WTC11 (cell line): ENCODE data around the gene TMEM128. TPM values are rescaled to one million over a fixed set of nuclear protein-coding genes. Genes with fewer than 3 reads are reported as not detected.

Source experiments
- ATAC-seq: fragments of 200-7000 bp; cut with Tn5 transposase; 2 replicates; pipeline ENCODE4 v1.10.0; 2021; ENCODE audit warnings: mild to moderate bottlenecking, moderate library complexity
- CTCF ChIA-PET: fragments of 300-600 bp; sonication (Branson Sonifier 250); formaldehyde crosslinking; loops from one replicate; lab custom pipeline; 2021; ENCODE audit warnings: antibody characterized with exemption; lab: Charles Lee
- POLR2A ChIA-PET: fragments of 350-600 bp; sonication (Branson Sonifier 250); formaldehyde crosslinking; loops from one replicate; lab custom pipeline; 2021; ENCODE audit warnings: antibody characterized with exemption; lab: Charles Lee
- DNase-seq: peaks from one replicate; pipeline ENCODE4 v3.0.0; 2021; ENCODE audit warnings: low spot score
- H3K27ac Mint-ChIP-seq: 2 replicates; pipeline ENCODE4 v1.8.0; 2021; ENCODE audit warnings: mixed read lengths
- H3K27me3 Mint-ChIP-seq: 2 replicates; pipeline ENCODE4 v1.8.0; 2021; ENCODE audit warnings: low read depth, mild to moderate bottlenecking, moderate library complexity, mixed read lengths
- H3K36me3 Mint-ChIP-seq: 2 replicates; pipeline ENCODE4 v1.8.0; 2021; ENCODE audit warnings: mixed read lengths
- H3K4me1 Mint-ChIP-seq: 2 replicates; pipeline ENCODE4 v1.8.0; 2022; ENCODE audit warnings: mixed read lengths
- H3K4me3 Mint-ChIP-seq: 2 replicates; pipeline ENCODE4 v1.8.0; 2021; ENCODE audit warnings: mild to moderate bottlenecking, moderate library complexity, mixed read lengths
- H3K9me3 Mint-ChIP-seq: 2 replicates; pipeline ENCODE4 v1.8.0; 2021; ENCODE audit warnings: mixed read lengths
- AR ChIP-seq: fragments of 250-450 bp; sonication (Bioruptor Pico); IDR thresholded peaks from 2 replicates; pipeline ENCODE4 v1.9.0; 2021; ENCODE audit warnings: mild to moderate bottlenecking
- ARID4B ChIP-seq: sonication (generic); formaldehyde crosslinking; IDR thresholded peaks from 2 replicates; pipeline ENCODE4 v1.8.0; 2023; ENCODE audit warnings: missing genetic modification reagents, mild to moderate bottlenecking, borderline replicate concordance
- ATF6 ChIP-seq: sonication (generic); formaldehyde crosslinking; IDR thresholded peaks from 2 replicates; pipeline ENCODE4 v1.8.1; 2023; ENCODE audit warnings: mild to moderate bottlenecking, missing genetic modification reagents
- CBFB ChIP-seq: sonication (generic); formaldehyde crosslinking; IDR thresholded peaks from 2 replicates; pipeline ENCODE4 v1.8.1; 2022; ENCODE audit warnings: mild to moderate bottlenecking, low read depth, missing genetic modification reagents
- ERG ChIP-seq: fragments of 250-450 bp; sonication (Bioruptor Pico); IDR thresholded peaks from 2 replicates; pipeline ENCODE4 v1.8.0; 2021; ENCODE audit warnings: mild to moderate bottlenecking
- ETV6 ChIP-seq: sonication (generic); formaldehyde crosslinking; IDR thresholded peaks from 2 replicates; pipeline ENCODE4 v1.8.1; 2022; ENCODE audit warnings: mild to moderate bottlenecking, missing genetic modification reagents
- FOXK1 ChIP-seq: sonication (generic); formaldehyde crosslinking; IDR thresholded peaks from 2 replicates; pipeline ENCODE4 v1.8.0; 2022; ENCODE audit warnings: mild to moderate bottlenecking, moderate library complexity, missing genetic modification reagents
- HMGXB4 ChIP-seq: sonication (generic); formaldehyde crosslinking; IDR thresholded peaks from 2 replicates; pipeline ENCODE4 v1.8.1; 2023; ENCODE audit warnings: mild to moderate bottlenecking, moderate library complexity, missing genetic modification reagents
- MLX ChIP-seq: sonication (generic); formaldehyde crosslinking; IDR thresholded peaks from 2 replicates; pipeline ENCODE4 v1.8.1; 2023; ENCODE audit warnings: mild to moderate bottlenecking, missing genetic modification reagents, moderate library complexity
- MXD4 ChIP-seq: fragments of 250-450 bp; sonication (Bioruptor Pico); IDR thresholded peaks from 2 replicates; pipeline ENCODE4 v1.8.0; 2021; ENCODE audit warnings: mild to moderate bottlenecking, moderate library complexity, borderline replicate concordance
- PREB ChIP-seq: sonication (generic); formaldehyde crosslinking; IDR thresholded peaks from 2 replicates; pipeline ENCODE4 v1.8.1; 2022; ENCODE audit warnings: mild to moderate bottlenecking, missing genetic modification reagents, moderate library complexity, borderline replicate concordance
- PRRX2 ChIP-seq: fragments of 250-450 bp; sonication (Bioruptor Pico); IDR thresholded peaks from 2 replicates; pipeline ENCODE4 v1.8.0; 2021; ENCODE audit warnings: mild to moderate bottlenecking
- RELA ChIP-seq: sonication (generic); formaldehyde crosslinking; IDR thresholded peaks from 2 replicates; pipeline ENCODE4 v1.8.1; 2022; ENCODE audit warnings: missing genetic modification reagents, mild to moderate bottlenecking, borderline replicate concordance
- ZNF219 ChIP-seq: sonication (generic); formaldehyde crosslinking; IDR thresholded peaks from 2 replicates; pipeline ENCODE4 v1.8.0; 2023; ENCODE audit warnings: missing genetic modification reagents, mild to moderate bottlenecking, borderline replicate concordance
- ZNF263 ChIP-seq: sonication (generic); formaldehyde crosslinking; IDR thresholded peaks from 2 replicates; pipeline ENCODE4 v1.8.1; 2022; ENCODE audit warnings: low read depth, mild to moderate bottlenecking, moderate library complexity, missing genetic modification reagents
- ZNF416 ChIP-seq: fragments of 250-450 bp; sonication (Bioruptor Pico); IDR thresholded peaks from 2 replicates; pipeline ENCODE4 v1.9.0; 2021; ENCODE audit warnings: mild to moderate bottlenecking, inconsistent platforms
- ZNF425 ChIP-seq: fragments of 250-450 bp; sonication (Bioruptor Pico); conservative IDR thresholded peaks from 2 replicates; pipeline ENCODE4 v1.9.0; 2021; ENCODE audit warnings: mild to moderate bottlenecking
- total RNA-seq: library from RNA; stranded (reverse); gene quantifications from 3 replicates; pipeline ENCODE4 v1.2.3, GENCODE V29; 2021

Gene TMEM128
- total RNA-seq, 1 experiment from 2014 or later, result 21.1 TPM

GRCh38 chr4:4233610-4234009, 14.4 kb downstream of the TMEM128 start:
- TF ChIP-seq AR (CRISPR knock-in tag) (no peak), ZNF263 (CRISPR knock-in tag) (no peak), MXD4 (CRISPR knock-in tag) (no peak)
- DNase-seq, result no peak
- peaks cover 37% of the 10 kb centered on the region for H3K36me3 Mint-ChIP-seq
- no peak overlapping the region for H3K27ac Mint-ChIP-seq
- CTCF ChIA-PET, result no interaction called here
- H3K4me1 Mint-ChIP-seq, result no peaks in the 10 kb centered on the region
- H3K27me3 Mint-ChIP-seq, result peaks cover 44% of the 10 kb centered on the region
- no peak for ATAC-seq
- no peak overlapping the region for H3K4me3 Mint-ChIP-seq
- POLR2A ChIA-PET, result no interaction called here
- peaks cover 27% of the 10 kb centered on the region for H3K9me3 Mint-ChIP-seq

- H3K9me3 Mint-ChIP-seq, result peaks cover 13% of the 10 kb centered on the region
- H3K4me1 Mint-ChIP-seq, result peaks cover 13% of the 10 kb centered on the region
- ChIA-PET CTCF (no interaction called here), POLR2A (no interaction called here)
- no peak overlapping the region for H3K27ac Mint-ChIP-seq
- H3K4me3 Mint-ChIP-seq, result peak overlapping the region; percentile 67
- H3K36me3 Mint-ChIP-seq, result peaks cover 7% of the 10 kb centered on the region
- ATAC-seq (no peak), DNase-seq (no peak)
- peaks cover 88% of the 10 kb centered on the region for H3K27me3 Mint-ChIP-seq
- TF ChIP-seq PREB (CRISPR knock-in tag), result no peak
- TF ChIP-seq ZNF416 (CRISPR knock-in tag), result no peak
- no peak for TF ChIP-seq MLX (CRISPR knock-in tag)
- no peak for TF ChIP-seq ZNF219 (CRISPR knock-in tag)
- TF ChIP-seq ERG (CRISPR knock-in tag), result no peak
- TF ChIP-seq ETV6 (CRISPR knock-in tag), result no peak
- no peak for TF ChIP-seq ZNF263 (CRISPR knock-in tag)
- no peak for TF ChIP-seq MXD4 (CRISPR knock-in tag)
- no peak for TF ChIP-seq CBFB (CRISPR knock-in tag)
- no peak for TF ChIP-seq PRRX2
- TF ChIP-seq ARID4B (CRISPR knock-in tag), result no peak
- TF ChIP-seq ATF6 (CRISPR knock-in tag), result no peak
- TF ChIP-seq ZNF425, result no peak
- TF ChIP-seq FOXK1 (CRISPR knock-in tag), result no peak
- no peak for TF ChIP-seq RELA
- no peak for TF ChIP-seq HMGXB4 (CRISPR knock-in tag)
Observed at GRCh38 chr4:4228356-4228668, 19.7 kb downstream of the TMEM128 start.
